GM23248 (cell line): Measurements from ENCODE around the gene LRP2BP. TPM values are rescaled to one million over a fixed set of nuclear protein-coding genes. Genes with fewer than 3 reads are reported as not detected.

Source experiments
- DNase-seq: peaks from one replicate; pipeline ENCODE4 v3.0.0-alpha.2; 2015
- H2AFZ ChIP-seq: fragments of 200-600 bp; sonication (generic); 2 replicates; pipeline ENCODE4 v1.6.1; 2016; ENCODE audit warnings: antibody characterized with exemption
- H3F3A ChIP-seq: fragments of 200-600 bp; sonication (generic); 2 replicates; pipeline ENCODE4 v1.6.1; 2016; ENCODE audit warnings: mild to moderate bottlenecking, antibody characterized with exemption, mixed run types; ENCODE audit not compliant: insufficient read depth
- H3K27ac ChIP-seq: fragments of 200-600 bp; sonication (generic); 2 replicates; pipeline ENCODE4 v1.5.1; 2016; ENCODE audit warnings: mild to moderate bottlenecking
- H3K27me3 ChIP-seq: fragments of 200-600 bp; sonication (generic); replicated peaks from 2 replicates; pipeline ENCODE4 v1.6.1; 2016; ENCODE audit warnings: mild to moderate bottlenecking; ENCODE audit not compliant: insufficient read depth
- H3K36me3 ChIP-seq: fragments of 200-600 bp; sonication (generic); 2 replicates; pipeline ENCODE4 v1.6.1; 2016; ENCODE audit warnings: low read depth, mild to moderate bottlenecking
- H3K4me1 ChIP-seq: fragments of 200-600 bp; sonication (generic); 2 replicates; pipeline ENCODE4 v1.6.1; 2016; ENCODE audit warnings: mild to moderate bottlenecking; ENCODE audit not compliant: insufficient read depth
- H3K4me2 ChIP-seq: fragments of 200-600 bp; sonication (generic); one replicate; pipeline ENCODE4 v1.6.1; 2016; ENCODE audit warnings: mild to moderate bottlenecking; ENCODE audit not compliant: unreplicated experiment
- H3K4me3 ChIP-seq: fragments of 200-600 bp; sonication (generic); 2 replicates; pipeline ENCODE4 v1.5.1; 2016; ENCODE audit warnings: mild to moderate bottlenecking
- H3K79me2 ChIP-seq: fragments of 200-600 bp; sonication (generic); 2 replicates; pipeline ENCODE4 v1.6.1; 2016; ENCODE audit warnings: mild to moderate bottlenecking; ENCODE audit not compliant: insufficient read depth
- H3K9ac ChIP-seq: fragments of 200-600 bp; sonication (generic); 2 replicates; pipeline ENCODE4 v1.6.1; 2016; ENCODE audit warnings: mild to moderate bottlenecking
- H3K9me2 ChIP-seq: fragments of 200-600 bp; sonication (generic); 2 replicates; pipeline ENCODE4 v1.6.1; 2016; ENCODE audit warnings: mixed run types, mild to moderate bottlenecking, moderate library complexity; ENCODE audit not compliant: insufficient read depth
- H3K9me3 ChIP-seq: fragments of 200-600 bp; sonication (generic); one replicate; pipeline ENCODE4 v1.6.1; 2017; ENCODE audit warnings: low read depth
- H4K20me1 ChIP-seq: fragments of 200-600 bp; sonication (generic); 2 replicates; pipeline ENCODE4 v1.6.0; 2016; ENCODE audit not compliant: insufficient read depth
- EZH2 ChIP-seq: fragments of 200-600 bp; sonication (generic); IDR thresholded peaks from 2 replicates; pipeline ENCODE4 v1.6.1; 2018; ENCODE audit warnings: antibody characterized with exemption, mild to moderate bottlenecking; ENCODE audit not compliant: insufficient read depth, poor library complexity, severe bottlenecking
- EZH2phosphoT487 ChIP-seq: fragments of 200-600 bp; sonication (generic); IDR thresholded peaks from 2 replicates; pipeline ENCODE4 v1.6.1; 2018; ENCODE audit warnings: antibody characterized with exemption, moderate library complexity, mild to moderate bottlenecking, low read depth; ENCODE audit not compliant: insufficient read depth
- WGBS, 2 experiments: methylation state at CpG; one replicate each; pipeline ENCODE4 v1.1.6; 2015 to 2017; ENCODE audit warnings: low lambda C conversion rate in 2 of 2, low coverage in 1 of 2; ENCODE audit errors: missing lambda C conversion rate in 2 of 2; 5-methylcytosine and 5-hydroxymethylcytosine counted together
- in situ Hi-C: fragments of 300-500 bp; cut with MboI; formaldehyde crosslinking; loops from 2 replicates; pipeline ENCODE4 v1.15.0; 2020
- polyA plus RNA-seq: library from polyadenylated mRNA; unstranded; fragments of >200 nt; fragmentation: Nextera tagmentation; extraction: Ambion mirVana; gene quantifications from 2 replicates; pipeline ENCODE4 v1.2.1, GENCODE V29; 2016
- total RNA-seq: library from RNA; depleted of rRNA; stranded (reverse); fragments of >200 nt; shearing (Covaris generic); gene quantifications from 2 replicates; pipeline ENCODE4 v1.2.3, GENCODE V29; 2014

LRP2BP gene
- total and polyA plus RNA-seq, 2 experiments from 2014 or later, result 0.76 TPM; not detected in 1

DNA sequence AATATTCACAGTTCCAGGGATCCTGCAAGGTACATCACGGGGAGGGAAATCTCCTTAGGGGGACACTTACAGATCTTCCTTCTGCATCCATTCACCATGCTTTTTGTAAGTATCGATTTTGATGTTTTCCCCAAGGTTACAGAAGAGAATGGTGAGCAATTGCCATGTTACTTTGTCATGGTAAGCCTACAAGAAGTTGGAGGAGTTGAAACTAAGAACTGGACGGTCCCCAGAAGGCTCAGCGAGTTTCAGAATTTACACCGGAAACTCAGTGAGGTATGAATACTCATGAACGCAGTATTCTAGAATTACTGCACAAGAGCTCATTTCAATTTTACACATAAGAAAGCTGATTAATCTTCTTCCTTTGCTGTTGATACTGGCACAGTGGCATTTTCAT lies 53.9 kb downstream of the LRP2BP start:
- no peak for DNase-seq
- H3K9me2 ChIP-seq, result no peaks in the 10 kb centered on the region
- no peak overlapping the region for H3K4me3 ChIP-seq
- H3K36me3 ChIP-seq, result peaks cover 18% of the 10 kb centered on the region
- no peaks in the 10 kb centered on the region for H3K27me3 ChIP-seq
- H3K27ac ChIP-seq, result no peak overlapping the region
- H3K79me2 ChIP-seq, result peaks cover 13% of the 10 kb centered on the region
- peaks cover 17% of the 10 kb centered on the region for H3F3A ChIP-seq
- H3K9ac ChIP-seq, result no peak overlapping the region
- WGBS, 2 experiments, result 98 to 99% methylated on average over 6 of the region's 6 CpGs
- H3K4me1 ChIP-seq, result peaks cover 17% of the 10 kb centered on the region
- no peaks in the 10 kb centered on the region for H3K9me3 ChIP-seq
- in situ Hi-C loops, result no loop called here
- no peak overlapping the region for H2AFZ ChIP-seq
- TF ChIP-seq EZH2phosphoT487 (no peak), EZH2 (no peak)
- no peaks in the 10 kb centered on the region for H4K20me1 ChIP-seq
- no peak overlapping the region for H3K4me2 ChIP-seq

DNA sequence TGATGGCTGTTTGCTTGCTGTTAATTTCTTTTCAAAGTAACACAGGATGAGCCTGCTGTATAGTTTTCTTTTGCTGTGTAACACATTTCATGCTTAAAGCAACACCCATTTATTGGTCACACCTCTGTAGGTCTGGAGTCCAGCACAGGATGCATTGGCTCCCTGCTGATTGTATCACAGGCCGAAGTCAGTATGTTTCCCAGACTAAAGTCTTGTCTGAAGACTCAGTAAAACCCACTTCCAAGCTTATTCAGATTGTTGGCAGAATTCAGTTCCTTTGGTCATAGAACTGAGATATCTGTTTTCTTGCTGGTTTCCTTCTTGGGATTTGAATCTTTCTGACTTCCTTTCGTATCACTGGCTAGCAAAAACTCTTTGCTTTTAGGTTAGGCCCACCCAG lies 54.3 kb downstream of the LRP2BP start:
- DNase-seq, result no peak
- Histone ChIP-seq H3F3A (peaks cover 17% of the 10 kb centered on the region), H3K36me3 (peaks cover 17% of the 10 kb centered on the region), H3K9me2 (no peaks in the 10 kb centered on the region), H3K4me3 (no peak overlapping the region), H3K27me3 (no peaks in the 10 kb centered on the region), H3K4me2 (no peak overlapping the region), H3K27ac (no peak overlapping the region), H2AFZ (no peak overlapping the region), H3K9me3 (no peaks in the 10 kb centered on the region), H4K20me1 (no peaks in the 10 kb centered on the region), H3K9ac (no peak overlapping the region), H3K4me1 (peaks cover 17% of the 10 kb centered on the region), H3K79me2 (peaks cover 13% of the 10 kb centered on the region)
- in situ Hi-C loops, result no loop called here
- TF ChIP-seq EZH2 (no peak), EZH2phosphoT487 (no peak)
- WGBS, 2 experiments, result 92 to 100% methylated on average over 2 of the region's 2 CpGs

DNA sequence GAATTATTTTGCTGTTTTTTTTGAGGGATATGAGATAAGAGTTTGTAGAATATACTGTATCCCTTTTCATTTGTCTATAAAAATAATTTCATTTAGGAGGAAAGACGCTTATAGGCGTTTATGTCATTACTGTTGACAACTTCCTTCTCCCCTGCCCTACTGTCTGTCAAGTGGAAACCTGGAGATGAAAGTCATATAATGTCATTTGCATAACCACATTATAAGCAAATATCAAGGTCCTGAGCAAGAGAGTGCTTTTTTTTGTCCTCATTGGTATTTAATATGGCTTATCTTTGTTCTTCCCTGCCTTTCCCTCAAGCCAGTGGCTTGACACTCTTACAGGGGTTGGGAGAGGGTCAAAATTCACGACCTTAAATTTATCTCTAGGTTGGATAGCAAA lies 55.8 kb downstream of the LRP2BP start:
- in situ Hi-C loops, result no loop called here
- WGBS, 2 experiments, result 84 to 86% methylated on average over 3 of the region's 3 CpGs
- DNase-seq, result no peak
- Histone ChIP-seq H3K79me2 (peaks cover 13% of the 10 kb centered on the region), H4K20me1 (no peaks in the 10 kb centered on the region), H3F3A (peaks cover 13% of the 10 kb centered on the region), H3K4me2 (no peak overlapping the region), H3K27me3 (no peaks in the 10 kb centered on the region), H3K4me3 (no peak overlapping the region), H3K9ac (no peak overlapping the region), H3K4me1 (peaks cover 13% of the 10 kb centered on the region), H2AFZ (no peak overlapping the region), H3K9me2 (no peaks in the 10 kb centered on the region), H3K9me3 (no peaks in the 10 kb centered on the region), H3K27ac (no peak overlapping the region), H3K36me3 (peaks cover 13% of the 10 kb centered on the region; the same call in 1 of the 2 replicates)
- no peak for TF ChIP-seq EZH2phosphoT487
- no peak for TF ChIP-seq EZH2

DNA sequence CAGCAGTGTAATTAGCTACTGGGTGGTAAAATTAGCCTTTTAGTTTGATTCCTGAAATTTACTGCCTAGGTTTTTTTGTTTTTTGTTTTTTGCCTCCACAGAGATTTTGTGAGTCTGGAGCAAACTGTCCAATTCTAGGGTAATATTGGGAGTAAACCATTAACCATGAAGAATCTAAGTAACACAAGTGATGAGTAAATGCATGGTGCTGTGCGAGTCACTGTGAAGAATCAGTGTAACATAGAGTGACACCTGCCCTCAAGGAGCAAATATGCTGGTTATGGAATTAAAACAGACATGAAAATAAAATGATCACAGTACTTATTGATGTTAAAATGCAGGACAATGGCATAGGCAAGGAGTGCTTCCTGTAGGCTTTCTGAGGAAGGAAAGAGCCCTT lies 60.1 kb downstream of the LRP2BP start:
- DNase-seq, result no peak
- Histone ChIP-seq H3K36me3 (peaks cover 13% of the 10 kb centered on the region; the same call in 1 of the 2 replicates), H3K27ac (no peak overlapping the region), H3K4me1 (no peaks in the 10 kb centered on the region), H4K20me1 (no peaks in the 10 kb centered on the region), H3K79me2 (peaks cover 13% of the 10 kb centered on the region), H3K9me3 (no peaks in the 10 kb centered on the region), H3K4me3 (no peak overlapping the region), H3K9ac (no peak overlapping the region), H3K9me2 (no peaks in the 10 kb centered on the region), H3K4me2 (no peak overlapping the region), H3F3A (no peaks in the 10 kb centered on the region), H3K27me3 (no peaks in the 10 kb centered on the region), H2AFZ (no peak overlapping the region)
- TF ChIP-seq EZH2 (no peak), EZH2phosphoT487 (no peak)
- in situ Hi-C loops, result no loop called here
- 98 to 100% methylated on average over 1 of the region's 1 CpG for WGBS, 2 experiments

DNA sequence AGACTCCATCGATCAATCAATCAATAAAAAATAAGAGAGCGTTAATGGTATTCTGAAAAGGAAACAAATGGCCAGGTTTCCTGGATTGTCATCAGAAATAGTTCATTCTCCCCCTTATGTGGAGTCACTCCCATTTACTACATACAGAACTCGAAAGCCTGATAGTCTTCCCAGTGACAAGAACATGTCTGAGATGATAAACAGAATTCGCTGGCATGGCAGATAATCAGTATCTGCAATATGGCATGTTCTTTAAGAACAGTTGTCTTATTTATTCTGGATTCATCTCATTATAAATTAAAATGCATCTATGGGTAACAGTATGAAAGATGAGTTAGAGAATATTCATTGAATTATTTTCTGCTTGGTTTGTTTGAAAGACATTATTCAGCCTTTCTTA lies 61.4 kb downstream of the LRP2BP start:
- Histone ChIP-seq H3K4me2 (no peak overlapping the region), H3K27me3 (no peaks in the 10 kb centered on the region), H4K20me1 (no peaks in the 10 kb centered on the region), H3K27ac (no peak overlapping the region), H3K9ac (no peak overlapping the region), H3K9me2 (no peaks in the 10 kb centered on the region), H3K9me3 (no peaks in the 10 kb centered on the region), H3K79me2 (peaks cover 13% of the 10 kb centered on the region), H3F3A (no peaks in the 10 kb centered on the region), H3K36me3 (peaks cover 9% of the 10 kb centered on the region; the same call in 1 of the 2 replicates), H2AFZ (no peak overlapping the region), H3K4me1 (no peaks in the 10 kb centered on the region), H3K4me3 (no peak overlapping the region)
- 96% methylated on average over 4 of the region's 4 CpGs for WGBS, 2 experiments
- no peak for DNase-seq
- no peak for TF ChIP-seq EZH2
- no peak for TF ChIP-seq EZH2phosphoT487
- in situ Hi-C loops, result no loop called here
